Heart left ventricle (tissue), 16 donors: Measurements from ENCODE around the gene PIK3R1. TPM values are rescaled to one million over a fixed set of nuclear protein-coding genes. Genes with fewer than 3 reads are reported as not detected.
A peak's percentile ranks its signal among the peaks of the same experiment; 100 is the strongest.

Experiments used
- ATAC-seq, 4 donors: fragments of 200-7000 bp; cut with Tn5 transposase; one replicate each; pipeline ENCODE4 v1.9.1; 2020 to 2022; ENCODE audit warnings: moderate library complexity in 4 of 4, mild to moderate bottlenecking in 3 of 4, moderate number of reproducible peaks in 1 of 4
- DNase-seq, 5 donors: peaks; one replicate each; pipeline ENCODE4 v3.0.0-alpha.2; 2020
- H3K27ac ChIP-seq, 12 donors: fragments of 200-600 bp; sonication (generic) in 4 of 12; one replicate each; pipeline versions ENCODE4 v1.5.0 to v1.8.0; 2016 to 2022; ENCODE audit warnings: mild to moderate bottlenecking in 2 of 12
- H3K27me3 ChIP-seq, 9 donors: fragments of 200-600 bp; sonication (generic) in 2 of 9; one replicate each; pipeline versions ENCODE4 v1.5.1 to v1.8.0; 2016 to 2022; ENCODE audit warnings: mild to moderate bottlenecking in 3 of 9
- H3K36me3 ChIP-seq, 9 donors: fragments of 200-600 bp; sonication (generic) in 2 of 9; one replicate each; pipeline versions ENCODE4 v1.5.0 to v1.8.0; 2018 to 2022; ENCODE audit warnings: mild to moderate bottlenecking in 2 of 9
- H3K4me1 ChIP-seq, 12 donors: fragments of 200-600 bp; sonication (generic) in 4 of 12; one replicate each; pipeline versions ENCODE4 v1.5.0 to v1.8.0; 2016 to 2022; ENCODE audit warnings: mild to moderate bottlenecking in 3 of 12
- H3K4me3 ChIP-seq, 12 donors: fragments of 200-600 bp; sonication (generic) in 4 of 12; one replicate each; pipeline versions ENCODE4 v1.5.0 to v1.8.0; 2017 to 2022; ENCODE audit warnings: mild to moderate bottlenecking in 9 of 12, moderate library complexity in 4 of 12
- H3K9me3 ChIP-seq, 12 donors: fragments of 200-600 bp; sonication (generic) in 4 of 12; one replicate each; pipeline versions ENCODE4 v1.5.0 to v1.8.0; 2016 to 2022; ENCODE audit warnings: mild to moderate bottlenecking in 1 of 12
- CTCF ChIP-seq, 12 donors: fragments of 200-600 bp; sonication (generic) in 4 of 12; IDR thresholded peaks; one replicate each; pipeline versions ENCODE4 v1.5.0 to v1.8.0; 2018 to 2022; ENCODE audit warnings: antibody characterized with exemption in 12 of 12, mild to moderate bottlenecking in 5 of 12
- POLR2A ChIP-seq, 2 donors: fragments of 450-650 bp; IDR thresholded peaks; one replicate each; pipeline ENCODE4 v1.6.1; 2017; ENCODE audit warnings: antibody characterized with exemption in 2 of 2, mild to moderate bottlenecking in 2 of 2, moderate library complexity in 2 of 2
- WGBS, 4 donors: extraction: QIAGEN DNeasy Blood & Tissue Kit in 2 of 4; methylation state at CpG; one replicate each; pipeline versions ENCODE4 v1.1.5 to v1.1.7; 2013 to 2018; 5-methylcytosine and 5-hydroxymethylcytosine counted together
- intact Hi-C, 10 donors: fragments of 100-400 bp; cut with DNase I; formaldehyde crosslinking; loops; one replicate each; pipeline versions ENCODE4 v1.11.1 to v1.14.2; 2022
- polyA plus RNA-seq, 2 donors: library from polyadenylated mRNA; stranded (reverse); fragments of 200-250 nt; gene quantifications; one replicate each; pipeline ENCODE4 v1.2.3, GENCODE V29; 2013
- total RNA-seq, 9 donors: library from RNA; depleted of rRNA in 2 of 9; stranded (reverse); fragments of >200 nt in 2 of 9; fragmentation: NEBNext Ultra II Directional in 3 of 9; extraction: Animal tissue kit (Norgen Biotek cat#: 25700) in 3 of 9; gene quantifications; one replicate each; pipeline versions ENCODE4 v1.1.0 to v1.2.4, GENCODE V29; 2016 to 2023
- donor health status: ischemic (EF 13 %, LVEDD 7.1; RV severe dilation, severe dysfunction).
- donor health status: healthy with polysubstance abuse.
- donor health status: DM: no; HTN: yes; CAD: no.
- donor health status: DM: no; HTN: no; CAD: no.
- donor health status: ischemic (EF 25% LVEDD 6.9; RV normal size, moderate dysfunction).
- donor health status: ischemic (EF 25% LVEDD 5.7; RV mildly dilated, moderate dysfunction).
- donor health status: healthy.
- donor health status: DM: yes; HTN: yes; CAD: no.
- donor health status: ischemic (EF 35%, LVEDD 5.7; RV mildly dilated, moderate dysfunction).
- donor health status: nonischemic (EF 11% LVEDD 7.7; RV severe dilation, severe dysfunction).
- donor health status: DM: yes; HTN: yes; CAD: no.
- donor health status: PGD.
- donor health status: ischemic (EF 29% LVEDD 5.4; RV normal size, mild dysfunction).
- donor health status: nonischemic (EF 23%, LVEDD 6.1; RV moderate dilation, normal function).

The PIK3R1 gene
- total and polyA plus RNA-seq, 11 donors: 16.3 to 221 (median 102) TPM

- no peaks in the 10 kb centered on the region for H3K36me3 ChIP-seq
- intact Hi-C loops: loop anchor here in 3 of 10 donors (5.0 to 10.0 kb wide), 3 partner anchors 49 to 574 kb away; partner anchors contain the start of gene PIK3R1 (in 1 of the 3)
- H3K27ac ChIP-seq: peak overlapping the region; percentile 62 to 94 (median 84)
- TF ChIP-seq CTCF (IDR thresholded peaks at IDR 0.05) (no peak), POLR2A (IDR thresholded peaks at IDR 0.05) (no peak)
- H3K4me1 ChIP-seq: peaks cover 13 to 97% (median 92%) of the 10 kb centered on the region in 12 donors
- 72 to 88% (median 84%) methylated on average over 1 of the region's 1 CpG for WGBS, 4 donors
- no peaks in the 10 kb centered on the region for H3K9me3 ChIP-seq
- DNase-seq (no peak), ATAC-seq (no peak)
- H3K27me3 ChIP-seq: no peaks in the 10 kb centered on the region
- no peak overlapping the region for H3K4me3 ChIP-seq
These were observed 50.9 kb downstream of the PIK3R1 start for GRCh38 chr5:68266457-68266856.

DNA sequence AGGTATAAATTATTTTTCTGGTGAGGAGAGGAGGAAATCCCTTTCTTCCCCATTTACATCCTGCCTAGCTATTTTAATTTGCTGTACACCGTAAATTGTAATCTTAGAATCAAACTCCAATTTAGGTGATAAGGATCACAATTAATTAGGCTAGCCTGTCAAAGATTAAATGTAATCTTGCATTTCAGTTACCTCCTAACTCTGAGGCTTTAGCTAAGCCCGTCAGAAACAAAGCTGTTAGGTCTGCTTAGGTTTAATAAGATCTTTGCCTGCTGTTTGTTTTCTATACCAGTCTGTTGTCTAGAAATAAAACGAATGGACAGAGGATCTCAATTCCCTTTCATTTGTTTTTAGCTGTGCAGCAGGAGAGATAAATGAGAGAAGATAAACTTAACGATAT, 51.5 kb downstream of the PIK3R1 start:
- WGBS, 4 donors: 15 to 24% (median 19%) methylated on average over 4 of the region's 4 CpGs
- Histone ChIP-seq H3K4me3 (peak overlapping the region in 2 of 12 donors; percentile 1), H3K27me3 (no peaks in the 10 kb centered on the region), H3K9me3 (no peaks in the 10 kb centered on the region), H3K27ac (peak overlapping the region; percentile 62 to 94 (median 84)), H3K4me1 (peaks cover 13 to 97% (median 91%) of the 10 kb centered on the region in 12 donors), H3K36me3 (no peaks in the 10 kb centered on the region)
- ATAC-seq (no peak), DNase-seq (no peak)
- TF ChIP-seq POLR2A (IDR thresholded peaks at IDR 0.05): no peak
- no peak for TF ChIP-seq CTCF (IDR thresholded peaks at IDR 0.05)
- intact Hi-C loops: loop anchor here in 3 of 10 donors (5.0 to 10.0 kb wide), 3 partner anchors 50 to 575 kb away; partner anchors contain the start of gene PIK3R1 (in 1 of the 3)

- peak overlapping the region in 11 of 12 donors; percentile 1 to 94 (median 85) for H3K27ac ChIP-seq
- H3K9me3 ChIP-seq: no peaks in the 10 kb centered on the region
- DNase-seq (no peak), ATAC-seq (no peak)
- peaks cover 0 to 3% (median 0%) of the 10 kb centered on the region in 9 donors for H3K36me3 ChIP-seq
- 33 to 46% (median 41%) methylated on average over 3 of the region's 3 CpGs for WGBS, 4 donors
- TF ChIP-seq POLR2A (IDR thresholded peaks at IDR 0.05) (no peak), CTCF (IDR thresholded peaks at IDR 0.05) (no peak)
- H3K27me3 ChIP-seq: no peaks in the 10 kb centered on the region
- intact Hi-C loops: loop anchor here in 3 of 10 donors (5.0 to 10.0 kb wide), 3 partner anchors 51 to 576 kb away; partner anchors contain the start of gene PIK3R1 (in 1 of the 3)
- H3K4me1 ChIP-seq: peaks cover 13 to 100% (median 96%) of the 10 kb centered on the region in 12 donors
- H3K4me3 ChIP-seq: no peak overlapping the region
These were observed 52.7 kb downstream of the PIK3R1 start for GRCh38 chr5:68268101-68268851.

- intact Hi-C loops: loop anchor here in 3 of 10 donors (5.0 to 10.0 kb wide), 3 partner anchors 51 to 576 kb away; partner anchors contain the start of gene PIK3R1 (in 1 of the 3)
- peaks cover 13 to 99% (median 93%) of the 10 kb centered on the region in 12 donors for H3K4me1 ChIP-seq
- peaks cover 0 to 8% (median 1%) of the 10 kb centered on the region in 9 donors for H3K36me3 ChIP-seq
- no peak for DNase-seq
- H3K27ac ChIP-seq: peak overlapping the region; percentile 1 to 94 (median 84)
- no peak for ATAC-seq
- no peaks in the 10 kb centered on the region for H3K9me3 ChIP-seq
- no peaks in the 10 kb centered on the region for H3K27me3 ChIP-seq
- H3K4me3 ChIP-seq: no peak overlapping the region
- TF ChIP-seq CTCF (IDR thresholded peaks at IDR 0.05) (no peak), POLR2A (IDR thresholded peaks at IDR 0.05) (no peak)
- WGBS, 4 donors: 66 to 77% (median 74%) methylated on average over 5 of the region's 5 CpGs
These were observed 53.2 kb downstream of the PIK3R1 start for GRCh38 chr5:68268852-68269130.
